Immature natural killer cell (primary cell): ENCODE results near the gene CNOT10. TPM values are rescaled to one million over a fixed set of nuclear protein-coding genes. Genes with fewer than 3 reads are reported as not detected.
"Not testable (repeated sequence)": the region's sequence is repeated elsewhere in the genome, so short reads cannot be mapped to it uniquely, and the experiment has no call there.

ENCODE experiments used
- DNase-seq, 3 donors: peaks; one replicate each; pipeline ENCODE4 v3.0.0; 2022; ENCODE audit warnings: mixed read lengths in 1 of 3
- H3K27ac Mint-ChIP-seq, 6 donors: one replicate each; pipeline ENCODE4 v1.8.0; 2020; ENCODE audit warnings: mixed read lengths in 6 of 6, mild to moderate bottlenecking in 5 of 6, inconsistent platforms in 4 of 6, moderate library complexity in 3 of 6
- H3K27me3 Mint-ChIP-seq, 3 donors: one replicate each; pipeline ENCODE4 v1.8.0; 2020 to 2021; ENCODE audit warnings: low read depth in 3 of 3, mild to moderate bottlenecking in 3 of 3, mixed read lengths in 3 of 3, moderate library complexity in 3 of 3, inconsistent platforms in 1 of 3
- H3K36me3 Mint-ChIP-seq, 3 donors: one replicate each; pipeline ENCODE4 v1.8.0; 2020; ENCODE audit warnings: mixed read lengths in 3 of 3, inconsistent platforms in 2 of 3, mild to moderate bottlenecking in 2 of 3
- H3K4me1 Mint-ChIP-seq, 2 donors: one replicate each; pipeline ENCODE4 v1.8.0; 2020; ENCODE audit warnings: inconsistent platforms in 2 of 2, mild to moderate bottlenecking in 2 of 2, mixed read lengths in 2 of 2, moderate library complexity in 1 of 2
- H3K4me3 Mint-ChIP-seq, 5 donors: one replicate each; pipeline ENCODE4 v1.8.0; 2020; ENCODE audit warnings: mild to moderate bottlenecking in 5 of 5, mixed read lengths in 5 of 5, inconsistent platforms in 3 of 5, moderate library complexity in 3 of 5
- H3K9me3 Mint-ChIP-seq, 6 donors: one replicate each; pipeline ENCODE4 v1.8.0; 2020; ENCODE audit warnings: mild to moderate bottlenecking in 6 of 6, mixed read lengths in 6 of 6, inconsistent platforms in 4 of 6, moderate library complexity in 3 of 6
- polyA plus RNA-seq, 3 donors: library from polyadenylated mRNA; unstranded; fragments of 300-500 nt; fragmentation: Illumina TruSeq; gene quantifications; one replicate each; pipeline ENCODE4 v1.2.3, GENCODE V29; 2021

CNOT10 gene
- polyA plus RNA-seq, 3 donors from 2014 or later: 23.6 to 36.7 (median 26.6) TPM

- H3K36me3 Mint-ChIP-seq: peaks cover 2 to 19% (median 7%) of the 10 kb centered on the region in 3 donors
Measured at GRCh38 chr3:32705232-32705631, 20.2 kb downstream of the CNOT10 start.

DNA sequence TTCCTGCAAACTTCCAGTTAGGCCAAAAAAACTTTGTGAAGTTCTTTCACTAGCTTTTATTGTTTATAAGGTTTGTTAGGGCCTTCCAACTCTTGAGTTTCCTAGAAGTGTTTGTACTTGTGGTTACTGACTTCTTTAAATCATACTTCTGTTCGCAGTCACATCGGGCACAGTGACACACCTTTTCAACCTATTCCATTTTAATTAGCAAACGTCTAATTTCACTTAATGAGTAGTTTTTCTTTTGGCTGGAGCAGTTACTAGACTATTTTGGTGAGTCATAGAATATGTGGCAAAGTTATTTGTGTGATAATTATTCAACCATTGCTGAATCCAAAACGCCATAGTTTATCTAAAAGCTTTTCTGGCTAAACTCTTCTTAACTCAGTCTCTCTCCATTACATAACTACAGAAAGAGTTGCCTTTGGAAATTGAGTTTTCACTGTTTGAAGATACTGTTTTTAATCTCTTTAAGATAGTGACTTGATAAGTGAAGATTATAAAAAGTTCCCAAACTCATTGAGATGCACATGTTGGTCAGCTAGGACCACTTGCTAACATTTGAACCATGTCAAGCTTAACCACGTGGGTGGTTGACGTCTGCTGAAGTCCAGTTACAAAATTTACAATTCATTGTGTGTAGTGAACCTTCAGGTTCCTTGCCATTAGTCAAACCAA lies 21.5 kb downstream of the CNOT10 start:
- no peaks in the 10 kb centered on the region for H3K27me3 Mint-ChIP-seq
- no peak for DNase-seq
- no peak overlapping the region for H3K4me3 Mint-ChIP-seq
- H3K36me3 Mint-ChIP-seq: peaks cover 4 to 29% (median 13%) of the 10 kb centered on the region in 3 donors
- peak overlapping the region in 2 of 6 donors; percentile 35 to 61 for H3K27ac Mint-ChIP-seq
- H3K4me1 Mint-ChIP-seq: peaks cover 11 to 36% of the 10 kb centered on the region in 2 donors
- H3K9me3 Mint-ChIP-seq: no peaks in the 10 kb centered on the region

More at GRCh38 chr3:32705232-32705631, 20.2 kb downstream of the CNOT10 start:
- no peaks in the 10 kb centered on the region for H3K9me3 Mint-ChIP-seq
- H3K4me3 Mint-ChIP-seq: no peak overlapping the region
- no peak overlapping the region for H3K27ac Mint-ChIP-seq
- DNase-seq: no peak
- no peaks in the 10 kb centered on the region for H3K27me3 Mint-ChIP-seq
- peaks cover 13 to 42% of the 10 kb centered on the region in 2 donors for H3K4me1 Mint-ChIP-seq

DNA sequence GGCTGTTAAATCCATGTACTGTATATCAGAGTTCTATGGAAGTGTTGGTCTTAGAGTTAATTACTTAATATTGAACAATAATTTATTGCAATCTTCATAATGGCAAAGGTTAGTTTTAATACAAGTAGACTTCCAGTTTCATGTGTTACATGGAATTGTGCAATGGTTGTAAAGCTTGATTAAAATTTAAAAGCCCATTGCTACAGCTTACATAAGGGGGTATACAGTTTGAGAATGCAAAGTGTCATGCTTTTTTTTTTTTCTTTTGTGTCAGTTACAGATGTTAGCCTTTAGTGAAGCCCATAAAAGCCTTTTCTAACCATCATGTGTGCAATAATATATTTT lies 22.0 kb downstream of the CNOT10 start:
- Mint-ChIP-seq H3K27ac (no peak overlapping the region), H3K27me3 (no peaks in the 10 kb centered on the region), H3K36me3 (peaks cover 4 to 32% (median 15%) of the 10 kb centered on the region in 3 donors), H3K9me3 (no peaks in the 10 kb centered on the region), H3K4me3 (no peak overlapping the region), H3K4me1 (peaks cover 10 to 33% of the 10 kb centered on the region in 2 donors)
- DNase-seq: no peak

GRCh38 chr3:32708672-32709283 lies 23.8 kb downstream of the CNOT10 start:
- Mint-ChIP-seq H3K4me3 (no peak overlapping the region), H3K27ac (peak overlapping the region in 1 of 6 donors; percentile 18), H3K9me3 (no peaks in the 10 kb centered on the region), H3K27me3 (no peaks in the 10 kb centered on the region), H3K36me3 (peaks cover 4 to 46% (median 15%) of the 10 kb centered on the region in 3 donors), H3K4me1 (peaks cover 3 to 20% of the 10 kb centered on the region in 2 donors)
- no peak for DNase-seq

DNA sequence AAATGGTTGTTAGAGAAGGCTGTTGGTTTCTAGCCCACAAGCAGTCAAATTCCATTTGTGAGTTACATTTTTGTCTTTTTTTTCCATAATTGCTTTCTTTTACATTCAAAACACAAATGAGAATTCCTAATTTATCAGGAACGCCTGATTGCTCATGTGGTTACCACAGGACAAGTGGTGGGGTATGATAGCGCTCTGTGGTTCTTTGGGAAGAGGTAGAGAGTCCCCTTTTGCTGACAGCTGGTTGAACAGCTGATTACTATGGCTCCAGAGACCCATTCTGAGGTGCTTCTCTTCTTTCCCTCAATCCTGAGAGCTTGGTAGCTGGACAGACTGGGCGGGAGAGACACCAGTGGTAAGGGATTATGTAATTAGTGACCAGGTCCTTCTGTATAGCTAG lies 24.4 kb downstream of the CNOT10 start:
- Mint-ChIP-seq H3K27me3 (no peaks in the 10 kb centered on the region), H3K4me3 (no peak overlapping the region), H3K36me3 (peaks cover 4 to 50% (median 15%) of the 10 kb centered on the region in 3 donors), H3K27ac (no peak overlapping the region), H3K4me1 (peaks cover 3 to 19% of the 10 kb centered on the region in 2 donors), H3K9me3 (no peaks in the 10 kb centered on the region)
- DNase-seq: no peak

DNA sequence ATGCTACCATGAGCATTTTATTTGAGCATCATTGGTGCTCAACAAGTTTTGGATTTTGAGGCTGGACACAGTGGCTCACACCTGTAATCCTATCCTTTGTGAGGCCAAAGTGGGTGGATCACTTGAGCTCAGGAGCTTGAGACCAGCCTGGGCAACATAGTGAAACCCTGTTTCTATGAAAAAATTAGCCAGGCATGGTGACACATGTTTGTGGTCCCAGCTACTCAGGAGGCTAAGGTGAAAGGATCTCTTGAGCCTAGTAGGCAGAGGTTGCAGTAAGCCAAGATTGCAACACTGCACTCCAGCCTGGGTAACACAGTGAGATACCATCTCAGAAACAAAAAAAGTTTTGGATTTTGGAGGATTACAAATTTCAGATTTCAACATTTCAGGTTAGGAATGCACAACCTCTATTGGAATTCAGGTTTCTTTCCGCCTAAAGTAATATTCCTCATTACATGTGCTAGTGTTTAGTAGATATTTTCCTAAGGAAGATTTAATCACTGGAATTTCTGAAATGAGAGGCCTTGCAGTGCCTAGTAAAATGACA lies 27.6 kb downstream of the CNOT10 start:
- H3K27ac Mint-ChIP-seq: no peak overlapping the region
- H3K36me3 Mint-ChIP-seq: peaks cover 15 to 68% (median 21%) of the 10 kb centered on the region in 3 donors
- H3K9me3 Mint-ChIP-seq: no peaks in the 10 kb centered on the region
- peaks cover 1 to 10% of the 10 kb centered on the region in 2 donors for H3K4me1 Mint-ChIP-seq
- H3K4me3 Mint-ChIP-seq: no peak overlapping the region
- H3K27me3 Mint-ChIP-seq: no peaks in the 10 kb centered on the region
- DNase-seq: no peak

GRCh38 chr3:32713181-32713580 lies 28.2 kb downstream of the CNOT10 start:
- Mint-ChIP-seq H3K9me3 (no peaks in the 10 kb centered on the region), H3K36me3 (peaks cover 13 to 71% (median 21%) of the 10 kb centered on the region in 3 donors), H3K27me3 (no peaks in the 10 kb centered on the region), H3K4me1 (peaks cover 1 to 9% of the 10 kb centered on the region in 2 donors), H3K4me3 (no peak overlapping the region), H3K27ac (no peak overlapping the region)
- DNase-seq: no peak

DNA sequence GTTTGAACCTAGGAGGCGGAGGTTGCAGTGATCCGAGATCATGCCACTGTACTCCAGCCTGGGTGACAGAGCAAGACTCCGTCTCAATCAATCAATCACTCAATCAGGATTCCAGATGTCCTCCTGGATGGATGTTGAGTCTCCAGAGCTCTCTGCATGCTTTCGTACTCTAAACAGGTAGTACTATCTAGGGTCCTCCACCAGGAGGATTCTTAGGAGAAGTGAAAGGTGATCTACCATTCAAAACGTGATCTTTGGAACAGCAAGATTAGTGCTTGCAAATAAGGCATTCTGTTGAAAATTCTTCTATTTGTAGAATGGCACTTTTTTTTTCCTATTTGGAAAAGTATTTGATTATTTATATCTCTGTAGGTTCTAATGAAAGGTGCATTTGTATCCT lies 34.3 kb downstream of the CNOT10 start:
- no peak overlapping the region for H3K4me3 Mint-ChIP-seq
- H3K27ac Mint-ChIP-seq: no peak overlapping the region
- H3K9me3 Mint-ChIP-seq: no peaks in the 10 kb centered on the region
- H3K36me3 Mint-ChIP-seq: peaks cover 13 to 29% (median 17%) of the 10 kb centered on the region in 3 donors
- no peaks in the 10 kb centered on the region for H3K27me3 Mint-ChIP-seq
- H3K4me1 Mint-ChIP-seq: no peaks in the 10 kb centered on the region
- DNase-seq: no peak

GRCh38 chr3:32719931-32720330 lies 34.9 kb downstream of the CNOT10 start:
- Mint-ChIP-seq H3K4me3 (no peak overlapping the region), H3K36me3 (peaks cover 13 to 29% (median 16%) of the 10 kb centered on the region in 3 donors), H3K4me1 (no peaks in the 10 kb centered on the region), H3K27me3 (no peaks in the 10 kb centered on the region), H3K27ac (no peak overlapping the region), H3K9me3 (no peaks in the 10 kb centered on the region)
- no peak for DNase-seq

DNA sequence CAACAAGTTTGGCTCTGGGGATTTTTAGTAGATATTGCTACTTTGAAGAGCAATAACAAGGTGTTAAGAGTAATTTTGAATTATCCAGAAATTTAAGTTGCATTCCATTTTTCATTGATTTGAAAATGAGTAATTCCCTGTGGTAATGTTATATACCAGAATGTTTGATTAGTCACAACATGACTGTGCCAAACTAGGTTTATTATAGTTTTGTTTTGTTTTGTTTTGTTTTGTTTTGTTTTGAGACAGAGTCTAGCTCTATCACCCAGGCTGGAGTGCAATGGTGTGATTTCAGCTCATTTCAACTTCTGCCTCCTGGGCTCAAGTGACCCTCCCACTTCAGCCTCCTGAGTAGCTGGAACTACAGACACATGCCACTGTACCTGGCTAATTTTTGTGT lies 40.7 kb downstream of the CNOT10 start:
- Mint-ChIP-seq H3K27me3 (no peaks in the 10 kb centered on the region), H3K27ac (peak overlapping the region in 1 of 6 donors; percentile 30), H3K36me3 (peaks cover 8 to 25% (median 8%) of the 10 kb centered on the region in 3 donors), H3K4me3 (no peak overlapping the region), H3K9me3 (no peaks in the 10 kb centered on the region), H3K4me1 (peaks cover 0 to under 1% of the 10 kb centered on the region in 2 donors)
- no peak for DNase-seq

DNA sequence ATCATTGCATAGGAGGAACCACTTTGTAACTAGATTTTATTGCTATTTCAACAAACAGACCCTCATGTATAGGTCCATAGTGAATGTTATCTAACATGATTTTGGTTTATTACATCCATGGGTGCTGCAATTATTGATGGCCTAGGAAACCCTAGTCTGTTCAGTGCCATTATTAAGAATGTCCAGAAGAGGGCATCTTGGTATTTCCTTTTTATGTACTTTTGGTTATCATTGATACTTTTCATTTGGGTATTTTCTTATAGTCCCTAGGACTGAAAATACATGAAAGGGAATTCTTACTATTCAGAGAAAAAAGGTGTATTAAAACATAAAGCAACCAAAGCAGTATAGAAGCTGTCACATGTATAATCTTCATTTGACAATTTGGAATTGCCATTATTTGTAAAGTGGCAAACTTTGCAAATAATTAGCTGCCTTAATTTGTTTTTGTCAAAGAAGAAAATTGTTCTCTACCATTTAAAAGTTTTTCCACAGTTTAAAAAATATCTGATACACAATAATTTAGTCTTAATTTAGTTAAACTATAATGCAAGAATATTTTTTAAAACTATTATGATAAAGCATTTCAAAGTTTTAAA lies 48.7 kb downstream of the CNOT10 start:
- Mint-ChIP-seq H3K27me3 (no peaks in the 10 kb centered on the region), H3K4me3 (no peak overlapping the region), H3K27ac (no peak overlapping the region), H3K9me3 (no peaks in the 10 kb centered on the region), H3K4me1 (peaks cover 0 to 6% of the 10 kb centered on the region in 2 donors), H3K36me3 (peaks cover 4 to 19% (median 18%) of the 10 kb centered on the region in 3 donors)
- peak; percentile 3 to 10 (median 5) for DNase-seq

- H3K27me3 Mint-ChIP-seq: no peaks in the 10 kb centered on the region
Measured at GRCh38 chr3:32734756-32735155, 49.8 kb downstream of the CNOT10 start.

DNA sequence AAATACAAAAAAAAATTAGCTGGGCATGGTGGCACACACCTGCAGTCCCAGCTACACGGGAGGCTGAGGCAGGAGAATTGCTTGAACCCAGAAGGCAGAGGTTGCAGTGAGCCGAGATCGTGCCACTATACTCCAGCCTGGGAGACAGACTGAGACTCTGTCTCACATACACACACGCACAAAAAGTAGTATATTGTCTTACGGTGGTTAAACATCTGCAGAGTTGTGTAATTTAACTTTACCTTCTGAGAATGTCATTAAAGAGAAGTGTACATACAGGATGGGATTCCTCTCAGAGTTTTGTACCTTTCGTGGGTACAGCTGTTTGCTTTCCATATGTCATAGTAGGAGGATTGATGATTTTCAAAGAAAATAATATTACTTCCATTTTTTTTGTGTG lies 58.5 kb downstream of the CNOT10 start:
- peaks cover 13 to 27% (median 15%) of the 10 kb centered on the region in 3 donors for H3K36me3 Mint-ChIP-seq
- H3K27ac Mint-ChIP-seq, H3K4me3 Mint-ChIP-seq, H3K9me3 Mint-ChIP-seq, H3K27me3 Mint-ChIP-seq, H3K4me1 Mint-ChIP-seq, DNase-seq: not testable (repeated sequence)

More at GRCh38 chr3:32734756-32735155, 49.8 kb downstream of the CNOT10 start:
- no peak overlapping the region for H3K4me3 Mint-ChIP-seq
- no peaks in the 10 kb centered on the region for H3K9me3 Mint-ChIP-seq
- peaks cover 4 to 17% (median 14%) of the 10 kb centered on the region in 3 donors for H3K36me3 Mint-ChIP-seq
- no peak for DNase-seq
- H3K4me1 Mint-ChIP-seq: peaks cover 0 to 6% of the 10 kb centered on the region in 2 donors
- no peak overlapping the region for H3K27ac Mint-ChIP-seq

- H3K4me1 Mint-ChIP-seq: no peaks in the 10 kb centered on the region
- DNase-seq: no peak
- peaks cover 13 to 27% (median 15%) of the 10 kb centered on the region in 3 donors for H3K36me3 Mint-ChIP-seq
- H3K27me3 Mint-ChIP-seq: peaks cover 0 to 2% (median 0%) of the 10 kb centered on the region in 3 donors
- no peaks in the 10 kb centered on the region for H3K9me3 Mint-ChIP-seq
- H3K4me3 Mint-ChIP-seq: no peak overlapping the region
- H3K27ac Mint-ChIP-seq: no peak overlapping the region
Measured at GRCh38 chr3:32743934-32744333, 58.9 kb downstream of the CNOT10 start.
